Lower lobe of right lung (tissue), 2 donors: ENCODE data around the gene RWDD4. TPM values are rescaled to one million over a fixed set of nuclear protein-coding genes. Genes with fewer than 3 reads are reported as not detected.

Experiments
- ATAC-seq, 2 donors: fragments of 200-7000 bp; cut with Tn5 transposase; one replicate each; pipeline ENCODE4 v1.9.1; 2020 to 2022; ENCODE audit warnings: mild to moderate bottlenecking in 2 of 2, moderate library complexity in 2 of 2
- DNase-seq: peaks from one replicate; pipeline ENCODE4 v3.0.0-alpha.2; 2020
- H3K27ac ChIP-seq: fragments of 200-600 bp; one replicate; pipeline ENCODE4 v1.8.0; 2022
- H3K27me3 ChIP-seq: fragments of 200-600 bp; one replicate; pipeline ENCODE4 v1.8.0; 2022; ENCODE audit warnings: low read depth
- H3K36me3 ChIP-seq: fragments of 200-600 bp; one replicate; pipeline ENCODE4 v1.8.0; 2022; ENCODE audit warnings: mild to moderate bottlenecking
- H3K4me1 ChIP-seq: fragments of 200-600 bp; one replicate; pipeline ENCODE4 v1.8.0; 2022
- H3K4me3 ChIP-seq: fragments of 200-600 bp; one replicate; pipeline ENCODE4 v1.8.0; 2022; ENCODE audit warnings: mild to moderate bottlenecking
- H3K9me3 ChIP-seq: fragments of 200-600 bp; one replicate; pipeline ENCODE4 v1.8.0; 2022
- CTCF ChIP-seq: fragments of 200-600 bp; IDR thresholded peaks from one replicate; pipeline ENCODE4 v1.8.0; 2022; ENCODE audit warnings: antibody characterized with exemption, mild to moderate bottlenecking
- intact Hi-C: fragments of 100-400 bp; cut with DNase I; formaldehyde crosslinking; loops from one replicate; pipeline ENCODE4 v1.11.0; 2022
- total RNA-seq: library from RNA; stranded (reverse); fragmentation: NEBNext Ultra II Directional; extraction: Animal tissue kit (Norgen Biotek cat#: 25700); gene quantifications from one replicate; pipeline ENCODE4 v1.2.1, GENCODE V29; 2021
- donor health status: DM: no; HTN: yes; CAD: no; lungs with severe emphysema.

RWDD4 gene
- total RNA-seq, 1 donor from 2014 or later = 16.2 TPM

GRCh38 chr4:183657564-183657963 is 1.4 kb downstream of the RWDD4 start:
- no peak for DNase-seq
- H3K27me3 ChIP-seq = no peaks in the 10 kb centered on the region
- intact Hi-C loops = no loop called here
- no peak for ATAC-seq
- peaks cover 24% of the 10 kb centered on the region for H3K4me1 ChIP-seq
- peak overlapping the region; percentile 88 for H3K4me3 ChIP-seq
- TF ChIP-seq CTCF = no peak
- H3K9me3 ChIP-seq = no peaks in the 10 kb centered on the region
- no peak overlapping the region for H3K27ac ChIP-seq
- peaks cover 28% of the 10 kb centered on the region for H3K36me3 ChIP-seq

- no peak overlapping the region for H3K4me3 ChIP-seq
- TF ChIP-seq CTCF = no peak
- no peaks in the 10 kb centered on the region for H3K4me1 ChIP-seq
- intact Hi-C loops = no loop called here
- no peak overlapping the region for H3K27ac ChIP-seq
- peaks cover 87% of the 10 kb centered on the region for H3K36me3 ChIP-seq
- H3K27me3 ChIP-seq = no peaks in the 10 kb centered on the region
- DNase-seq (no peak), ATAC-seq (no peak)
- no peaks in the 10 kb centered on the region for H3K9me3 ChIP-seq
Observed at GRCh38 chr4:183645326-183645725, 13.7 kb downstream of the RWDD4 start.

GRCh38 chr4:183639291-183639690 is 19.7 kb downstream of the RWDD4 start:
- Histone ChIP-seq H3K27ac (no peak overlapping the region), H3K36me3 (peaks cover 28% of the 10 kb centered on the region), H3K27me3 (no peaks in the 10 kb centered on the region), H3K9me3 (no peaks in the 10 kb centered on the region), H3K4me3 (no peak overlapping the region), H3K4me1 (no peaks in the 10 kb centered on the region)
- TF ChIP-seq CTCF = no peak
- no peak for ATAC-seq
- no peak for DNase-seq
- intact Hi-C loops = no loop called here

- no peak overlapping the region for H3K4me3 ChIP-seq
- no peak for ATAC-seq
- DNase-seq = no peak
Observed at GRCh38 chr4:183638436-183638835, 20.5 kb downstream of the RWDD4 start.

GRCh38 chr4:183637461-183637860 is 21.5 kb downstream of the RWDD4 start:
- no peak overlapping the region for H3K4me3 ChIP-seq
- no peak overlapping the region for H3K27ac ChIP-seq
- TF ChIP-seq CTCF = no peak
- intact Hi-C loops = no loop called here
- H3K4me1 ChIP-seq = no peaks in the 10 kb centered on the region
- H3K36me3 ChIP-seq = peaks cover 11% of the 10 kb centered on the region
- ATAC-seq (peak in 1 of 2 donors; percentile 66), DNase-seq (no peak)
- no peaks in the 10 kb centered on the region for H3K27me3 ChIP-seq
- H3K9me3 ChIP-seq = no peaks in the 10 kb centered on the region

More at GRCh38 chr4:183638436-183638835, 20.5 kb downstream of the RWDD4 start:
- Histone ChIP-seq H3K36me3 (peaks cover 19% of the 10 kb centered on the region), H3K4me1 (no peaks in the 10 kb centered on the region), H3K27me3 (no peaks in the 10 kb centered on the region), H3K27ac (no peak overlapping the region), H3K9me3 (no peaks in the 10 kb centered on the region)
- intact Hi-C loops = no loop called here
- TF ChIP-seq CTCF = no peak

GRCh38 chr4:183636923-183637322 is 22.1 kb downstream of the RWDD4 start:
- H3K27me3 ChIP-seq = no peaks in the 10 kb centered on the region
- peak overlapping the region; percentile 14 for H3K4me3 ChIP-seq
- peak overlapping the region; percentile 59 for H3K27ac ChIP-seq
- intact Hi-C loops = no loop called here
- TF ChIP-seq CTCF = no peak
- peaks cover 8% of the 10 kb centered on the region for H3K36me3 ChIP-seq
- DNase-seq (no peak), ATAC-seq (peak in 1 of 2 donors; percentile 84)
- no peaks in the 10 kb centered on the region for H3K9me3 ChIP-seq
- H3K4me1 ChIP-seq = no peaks in the 10 kb centered on the region
